GM21737 (cell line): Measurements from ENCODE around the gene FMO5.
"Not testable (repeated sequence)": the region's sequence is repeated elsewhere in the genome, so short reads cannot be mapped to it uniquely, and the experiment has no call there.

ENCODE experiments used
- ATAC-seq: cut with Tn5 transposase; IDR thresholded peaks from one replicate; pipeline ENCODE4 v1.9.1; 2021; ENCODE audit warnings: mild to moderate bottlenecking, moderate library complexity; ENCODE audit not compliant: unreplicated experiment

The FMO5 gene

GRCh38 chr1:147208619-147209018 lies 16.5 kb downstream of the FMO5 start:
- ATAC-seq, result no peak

DNA sequence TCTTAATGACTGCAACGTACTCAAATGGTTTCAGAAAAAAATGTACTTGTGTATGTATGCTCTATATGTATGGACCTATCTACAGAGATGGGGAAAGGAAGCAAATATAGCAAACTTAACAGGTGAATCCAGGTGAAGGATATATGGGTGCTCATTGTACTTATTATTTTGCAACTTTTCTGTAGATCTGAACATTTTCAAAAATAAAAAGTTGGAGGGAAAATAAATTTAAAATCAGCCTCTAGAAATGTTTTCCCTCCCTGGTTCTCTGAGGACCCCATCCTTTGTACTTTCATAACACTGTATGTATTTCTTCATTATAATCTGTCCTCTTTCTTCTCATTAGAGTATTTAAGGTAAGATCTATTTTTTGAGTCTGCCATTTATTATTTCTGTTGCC lies 17.9 kb downstream of the FMO5 start:
- ATAC-seq, result no peak

DNA sequence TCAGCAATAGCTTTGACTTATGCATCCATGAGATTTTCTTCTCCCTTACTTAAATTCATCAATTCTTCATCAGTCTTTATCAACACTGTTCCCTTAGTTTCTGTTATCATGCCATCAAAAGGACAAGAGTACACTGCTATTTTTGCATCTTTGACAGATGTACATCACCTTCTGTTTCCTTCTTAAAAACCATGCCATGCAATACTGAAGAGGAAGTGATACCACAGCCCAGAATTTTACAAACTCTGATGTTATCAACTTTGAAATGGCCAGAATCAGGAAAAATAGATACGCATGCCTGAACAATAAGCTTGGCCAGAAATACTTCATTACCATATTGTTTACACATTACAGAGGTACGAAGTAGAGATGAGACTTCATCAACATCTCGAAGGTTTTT lies 21.1 kb downstream of the FMO5 start:
- ATAC-seq, result no peak

GRCh38 chr1:147202576-147202975 lies 22.6 kb downstream of the FMO5 start:
- no peak for ATAC-seq

DNA sequence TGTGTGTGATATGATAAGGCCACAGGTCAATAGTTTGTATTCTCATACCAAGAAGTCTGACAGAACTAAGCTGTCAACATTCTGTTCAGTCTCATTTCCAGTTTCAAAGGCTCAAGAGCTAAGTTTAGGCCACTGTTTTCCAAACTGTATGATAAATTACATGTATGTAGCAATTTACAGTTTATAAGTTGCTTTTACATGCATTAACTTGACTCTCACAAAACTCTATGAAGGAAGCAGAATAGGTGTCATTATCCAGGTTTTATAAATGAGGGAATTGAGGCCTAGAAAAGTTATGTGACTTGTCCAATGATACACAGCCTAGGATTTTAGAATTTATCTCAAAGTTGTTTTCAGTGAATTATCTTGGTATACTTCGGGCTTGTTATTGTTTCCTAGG lies 23.4 kb downstream of the FMO5 start:
- ATAC-seq, result no peak

- ATAC-seq, result no peak
Observed at GRCh38 chr1:147201276-147201675, 23.9 kb downstream of the FMO5 start.

- ATAC-seq, result not testable (repeated sequence)
Observed at GRCh38 chr1:147197324-147197723, 27.8 kb downstream of the FMO5 start.

GRCh38 chr1:147189514-147189913 lies 35.6 kb downstream of the FMO5 start:
- no peak for ATAC-seq

DNA sequence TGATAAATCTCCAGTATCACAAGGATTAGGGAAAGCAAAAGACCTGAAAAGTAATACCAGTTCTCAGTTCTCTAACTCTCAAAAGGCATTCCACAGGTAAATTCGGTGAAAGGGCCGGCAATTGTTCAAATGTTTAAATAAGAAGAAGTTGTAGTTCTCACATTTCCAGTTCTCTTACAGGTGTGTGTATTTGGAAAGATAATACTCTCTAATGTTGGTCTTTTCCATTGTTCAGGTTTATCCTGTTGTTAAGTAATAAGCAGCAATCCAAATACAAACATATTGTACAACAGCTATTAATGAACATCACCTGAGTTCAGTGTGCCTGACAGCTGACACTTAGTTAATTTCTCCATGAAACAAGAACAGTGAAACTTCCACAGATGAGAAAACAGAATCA lies 39.7 kb downstream of the FMO5 start:
- ATAC-seq, result no peak

DNA sequence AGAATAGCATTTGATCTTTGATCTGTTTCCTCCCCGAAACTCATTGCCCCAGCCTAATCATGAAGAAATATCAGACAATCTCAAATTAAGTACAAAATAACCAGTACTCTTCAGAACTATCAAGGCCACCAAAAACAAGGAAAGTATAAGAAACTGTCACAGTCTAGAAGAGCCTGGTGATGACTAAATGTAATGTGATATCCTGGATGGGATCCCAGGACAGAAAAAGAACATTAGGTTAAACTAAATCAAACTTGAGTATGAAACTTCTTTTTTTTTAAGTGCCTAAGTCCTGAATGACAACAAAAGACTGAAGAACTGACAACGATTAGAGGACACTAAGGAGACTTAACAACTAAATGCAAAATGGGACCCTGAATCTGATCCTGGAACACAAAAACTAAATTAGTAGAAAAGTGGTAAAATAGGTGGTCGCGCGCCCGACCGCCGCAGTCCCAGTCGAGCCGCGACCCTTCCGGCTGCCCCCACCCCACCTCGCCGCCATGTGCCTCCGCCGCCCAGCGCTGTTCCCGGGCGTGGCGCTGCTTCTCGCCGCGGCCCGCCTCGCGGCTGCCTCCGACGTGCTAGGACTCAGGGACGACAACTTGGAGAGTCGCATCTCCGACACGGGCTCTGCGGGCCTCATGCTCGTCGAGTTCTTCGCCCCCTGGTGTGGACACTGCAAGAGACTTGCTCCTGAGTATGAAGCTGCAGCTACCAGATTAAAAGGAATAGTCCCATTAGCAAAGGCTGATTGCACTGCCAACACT lies 47.3 kb downstream of the FMO5 start:
- no peak for ATAC-seq

DNA sequence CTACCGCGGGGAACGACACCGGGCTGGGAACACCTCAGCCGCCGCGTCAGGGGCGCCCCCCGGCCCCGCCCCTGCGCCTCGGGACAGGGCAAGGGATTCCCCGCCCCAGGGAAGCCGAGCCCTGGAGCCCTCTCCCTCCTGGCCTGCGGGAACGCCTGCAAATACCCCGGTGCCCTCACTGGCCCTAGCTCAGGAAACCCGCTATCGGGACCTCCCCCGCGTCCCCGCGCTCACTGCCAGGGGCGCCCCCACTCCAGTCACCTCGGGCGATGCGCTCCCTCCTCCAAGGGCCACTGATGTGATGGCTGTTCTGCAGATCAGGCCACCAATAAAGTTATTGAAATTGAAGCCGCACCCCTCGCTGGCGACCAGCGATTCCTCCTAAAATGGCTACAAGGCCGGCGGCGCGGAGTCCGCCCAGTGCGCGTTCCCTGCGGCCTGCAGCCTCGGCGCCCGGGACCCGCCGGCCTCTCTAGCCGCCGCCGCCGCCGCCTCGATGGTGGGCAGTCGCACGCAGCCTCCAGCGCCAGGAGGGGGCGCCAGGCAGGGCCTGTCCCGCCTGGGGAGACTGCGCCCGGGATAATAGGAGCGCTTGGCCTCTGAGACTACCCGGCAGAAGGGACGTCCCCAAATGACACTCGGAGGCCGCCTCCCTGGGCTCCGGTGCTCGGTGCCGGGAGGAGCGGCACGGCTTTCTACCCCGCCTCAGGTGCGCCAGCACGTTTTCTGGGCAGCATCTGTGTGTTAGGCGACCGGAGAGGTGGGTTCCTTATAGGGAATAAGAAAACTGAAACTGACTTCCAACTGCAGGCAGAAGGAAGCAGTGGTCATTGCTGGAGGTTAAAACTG lies 52.7 kb downstream of the FMO5 start, which contains the start of gene PRKAB2:
PRKAB2 (minus strand) TSS at position 303 of the 849 bp plus-strand sequence. CDS start 326 bp downstream, outside the sequence.
- ATAC-seq, result peak; percentile 88

DNA sequence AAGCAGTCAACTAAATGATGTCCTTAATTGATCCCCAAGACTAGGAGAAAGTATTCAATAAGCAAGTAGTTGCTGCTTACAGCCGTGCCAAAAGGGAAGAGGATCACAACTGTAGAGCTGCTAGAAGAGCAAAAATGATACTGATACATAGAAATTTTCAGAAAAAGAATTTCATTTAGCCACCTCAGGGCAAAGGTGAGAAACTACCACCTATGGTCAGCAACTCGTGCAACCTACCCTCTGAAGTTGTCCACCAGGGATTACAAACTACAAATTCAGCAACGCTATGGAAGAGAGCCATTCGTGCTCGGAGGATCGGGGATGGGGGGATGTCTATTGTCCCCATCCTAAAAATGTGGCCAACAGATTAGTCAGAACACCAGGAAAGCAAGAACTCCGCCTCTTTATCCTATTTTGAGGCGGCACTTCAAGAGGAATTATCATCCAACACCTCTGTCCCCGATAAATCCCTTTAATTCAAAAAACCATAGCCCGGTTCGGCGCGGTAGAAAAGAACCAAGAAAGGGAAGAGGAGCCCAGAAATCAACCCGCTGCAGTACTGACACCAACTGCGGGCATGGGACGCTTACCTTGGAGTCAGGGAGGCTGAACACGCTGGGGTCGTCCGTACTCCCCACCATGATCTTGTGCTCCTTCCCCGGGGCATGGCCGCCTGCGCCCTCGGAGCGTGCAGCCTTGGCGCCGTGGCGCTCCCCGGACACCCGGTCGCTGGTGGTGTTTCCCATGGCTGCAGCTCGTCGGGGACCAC lies 53.6 kb downstream of the FMO5 start:
- no peak for ATAC-seq

GRCh38 chr1:147169840-147170674 lies 55.1 kb downstream of the FMO5 start:
- no peak for ATAC-seq

DNA sequence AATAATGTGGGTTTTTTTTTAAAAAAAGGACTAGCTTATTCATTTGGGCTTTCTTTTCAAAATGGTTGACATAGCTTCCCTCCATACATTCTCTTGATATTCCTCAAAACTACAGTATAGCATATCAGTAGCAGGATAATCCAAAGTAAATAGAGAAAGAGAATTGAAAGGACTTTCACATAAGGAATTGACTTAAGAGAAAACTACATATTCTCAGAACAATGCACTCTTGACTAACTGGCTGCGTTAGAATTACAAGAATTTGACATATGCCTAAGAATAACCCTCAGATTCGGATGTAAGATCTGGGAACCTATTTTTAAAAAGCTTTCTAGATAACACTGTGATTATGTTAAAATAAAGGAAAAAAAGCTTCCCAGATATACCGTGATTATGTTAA lies 56.0 kb downstream of the FMO5 start:
- no peak for ATAC-seq

DNA sequence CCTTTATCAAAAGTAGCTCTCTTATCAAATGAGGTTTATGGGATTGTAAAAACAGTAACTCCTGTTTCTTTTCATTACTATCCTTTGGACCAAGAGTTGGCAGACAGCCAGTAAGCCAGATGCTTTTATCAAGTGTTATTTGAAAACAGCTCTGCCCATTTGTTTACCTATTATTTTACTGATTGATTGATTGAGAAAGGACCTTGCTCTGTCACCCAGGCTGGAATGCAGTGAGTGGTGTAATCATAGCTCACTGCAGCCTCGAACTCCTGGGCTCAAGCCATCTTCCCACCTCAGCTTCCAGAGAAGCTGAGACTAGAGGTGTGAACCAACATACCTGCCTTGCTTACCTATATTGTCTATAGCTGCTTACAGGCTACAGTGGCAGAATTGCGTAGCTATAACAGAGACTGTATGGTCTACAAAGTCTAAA lies 56.5 kb downstream of the FMO5 start:
- ATAC-seq, result no peak

DNA sequence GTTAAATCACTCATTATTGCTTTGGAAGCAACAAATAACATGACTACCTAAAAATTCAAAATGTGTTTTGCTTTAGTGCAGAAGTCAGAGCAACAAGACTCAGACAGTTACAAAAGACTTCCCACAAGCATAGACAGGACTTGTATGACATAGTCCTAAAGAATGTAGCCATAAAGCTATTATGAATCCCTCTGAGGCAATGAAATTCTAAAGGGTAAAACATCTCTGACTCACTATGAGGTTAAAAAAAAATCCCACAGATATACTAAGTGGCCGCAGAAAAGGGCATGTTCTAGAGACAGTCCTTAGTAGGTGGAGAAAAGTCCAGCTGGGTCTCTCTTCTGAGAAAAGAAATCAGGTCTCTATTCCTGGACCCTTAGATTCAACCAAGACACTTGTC lies 57.8 kb downstream of the FMO5 start:
- no peak for ATAC-seq

DNA sequence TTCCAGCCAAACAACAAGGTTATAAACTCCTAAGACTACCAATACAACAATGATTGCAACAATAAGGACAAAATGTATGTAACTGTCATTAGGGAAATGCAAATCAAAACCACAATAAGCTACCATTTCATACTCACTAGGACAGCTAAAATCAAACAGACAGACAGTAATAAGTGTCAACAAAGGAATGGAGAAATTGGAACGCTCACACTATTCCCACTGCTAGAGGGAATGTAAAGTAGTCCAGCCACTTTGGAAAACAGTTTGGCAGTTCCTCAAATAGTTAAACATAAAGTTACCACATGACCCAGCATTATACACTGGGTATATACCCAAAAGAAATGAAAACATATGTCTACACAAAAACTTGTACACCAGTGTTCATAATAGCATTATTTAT lies 62.1 kb downstream of the FMO5 start:
- ATAC-seq, result no peak

DNA sequence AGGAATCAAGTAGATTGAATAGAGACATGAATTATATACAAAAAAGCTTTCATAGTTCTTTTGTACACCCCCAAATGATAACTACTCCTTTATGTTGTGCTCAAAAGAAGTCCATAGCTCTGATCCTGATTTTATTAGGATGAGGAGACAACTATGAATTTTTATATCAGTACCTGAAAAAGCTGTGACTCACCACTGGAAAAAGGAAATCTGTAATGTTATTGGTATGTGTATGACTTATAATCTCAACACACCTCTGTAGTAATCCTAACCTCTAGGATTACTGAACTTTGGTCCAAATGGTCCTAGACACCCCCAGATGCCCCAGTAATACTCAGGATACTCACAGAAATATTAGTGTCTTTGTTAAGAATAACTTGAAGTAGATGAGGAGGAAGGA lies 63.0 kb downstream of the FMO5 start:
- ATAC-seq, result no peak

DNA sequence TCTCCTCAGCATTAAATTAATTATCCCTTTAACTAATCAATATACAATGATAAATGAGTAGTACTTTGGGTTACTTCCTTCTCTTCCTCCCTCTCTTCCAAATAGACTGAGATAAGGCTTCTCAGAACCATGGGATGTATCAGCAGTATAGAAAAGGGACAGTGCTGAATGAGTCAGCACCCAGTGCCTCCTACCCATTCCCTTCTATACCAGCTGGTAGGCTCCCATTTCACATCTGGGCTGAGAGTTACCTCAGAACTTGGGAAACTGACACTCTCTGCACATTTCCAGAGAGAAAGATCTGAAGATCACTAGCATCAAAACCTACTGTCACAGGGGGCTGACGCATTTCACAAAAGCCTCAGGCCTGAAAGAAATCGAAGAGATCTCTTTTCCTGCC lies 68.0 kb downstream of the FMO5 start:
- not testable (repeated sequence) for ATAC-seq

DNA sequence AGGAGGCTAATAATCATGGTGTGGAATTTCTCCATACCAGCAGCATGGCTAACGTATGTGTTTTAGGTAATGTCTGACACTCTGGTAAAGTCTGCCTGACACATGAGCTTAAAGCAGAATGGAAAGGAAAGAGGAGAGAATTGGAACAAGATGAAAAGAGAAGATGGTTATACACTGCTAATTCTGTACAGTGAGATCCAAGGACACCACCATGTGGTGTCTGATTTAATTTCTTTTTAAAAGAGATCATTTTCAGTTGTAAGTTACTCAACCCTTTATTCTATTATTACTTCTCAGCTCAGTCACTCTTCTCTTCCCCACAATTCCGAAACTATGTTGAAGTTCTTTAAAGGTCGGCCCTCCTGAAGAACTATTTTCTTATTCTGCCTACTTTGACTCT lies 68.5 kb downstream of the FMO5 start:
- ATAC-seq, result no peak
